Skin of body (tissue), 2 donors: Measurements from ENCODE around the gene PGGHG. TPM values are rescaled to one million over a fixed set of nuclear protein-coding genes. Genes with fewer than 3 reads are reported as not detected.
"Not testable (repeated sequence)": the region's sequence is repeated elsewhere in the genome, so short reads cannot be mapped to it uniquely, and the experiment has no call there.

Source experiments
- DNase-seq: peaks from one replicate; lab custom pipeline; 2025; lab: John Stamatoyannopoulos, UW
- total RNA-seq: library from RNA; depleted of rRNA; stranded (reverse); fragments of >200 nt; gene quantifications from one replicate; pipeline ENCODE4 v1.2.3, GENCODE V29; 2014

PGGHG gene
- total RNA-seq, 1 donor from 2014 or later, result 9.0 TPM

- no peak for DNase-seq
These were observed 40.9 kb downstream of the PGGHG start for GRCh38 chr11:329886-330253.

GRCh38 chr11:330307-330693 lies 41.4 kb downstream of the PGGHG start:
- DNase-seq, result no peak

- no peak for DNase-seq
These were observed 41.9 kb downstream of the PGGHG start for GRCh38 chr11:330694-331357.

- no peak for DNase-seq
These were observed 42.6 kb downstream of the PGGHG start for GRCh38 chr11:331358-332060.

- no peak for DNase-seq
These were observed 43.9 kb downstream of the PGGHG start for GRCh38 chr11:332651-333480.

- DNase-seq, result not testable (repeated sequence)
These were observed 44.8 kb downstream of the PGGHG start for GRCh38 chr11:333616-334263.

GRCh38 chr11:334264-334994 lies 45.5 kb downstream of the PGGHG start:
- no peak for DNase-seq

GRCh38 chr11:335779-336658 lies 47.1 kb downstream of the PGGHG start:
- DNase-seq, result peak; percentile 49

GRCh38 chr11:336659-337198 lies 47.8 kb downstream of the PGGHG start:
- DNase-seq, result peak; percentile 24

- no peak for DNase-seq
These were observed 48.8 kb downstream of the PGGHG start for GRCh38 chr11:337711-338110.

- no peak for DNase-seq
These were observed 51.0 kb downstream of the PGGHG start for GRCh38 chr11:339963-340362.

- DNase-seq, result peak; percentile 80
These were observed 51.9 kb downstream of the PGGHG start for GRCh38 chr11:340539-341512.

- DNase-seq, result no peak
These were observed 53.4 kb downstream of the PGGHG start for GRCh38 chr11:342328-342727.

- DNase-seq, result no peak
These were observed 56.1 kb downstream of the PGGHG start for GRCh38 chr11:344836-345578.
